Ammon's horn (tissue), 1 donor: ENCODE results near the gene NAT14.
"Not testable (repeated sequence)": the region's sequence is repeated elsewhere in the genome, so short reads cannot be mapped to it uniquely, and the experiment has no call there.

Source experiments
- DNase-seq: peaks from one replicate; pipeline ENCODE4 v3.0.0-alpha.2; 2016; ENCODE audit warnings: low spot score

The NAT14 gene

GRCh38 chr19:55484593-55485438 is at the start of gene NAT14:
NAT14 (plus strand) TSS chr19:55485188; CDS start chr19:55485709, 521 bp downstream.
- DNase-seq: peak; percentile 71

GRCh38 chr19:55436847-55437246 is 48.1 kb upstream of the NAT14 start:
- DNase-seq: no peak

GRCh38 chr19:55437410-55437809 is 47.6 kb upstream of the NAT14 start:
- DNase-seq: peak; percentile 33

GRCh38 chr19:55439052-55439451 is 45.9 kb upstream of the NAT14 start:
- no peak for DNase-seq

- DNase-seq: no peak
Measured at GRCh38 chr19:55440411-55441105, 44.4 kb upstream of the NAT14 start.

- DNase-seq: no peak
Measured at GRCh38 chr19:55441319-55441691, 43.7 kb upstream of the NAT14 start.

GRCh38 chr19:55441692-55442321 is 43.2 kb upstream of the NAT14 start:
- no peak for DNase-seq

GRCh38 chr19:55442372-55442961 is 42.5 kb upstream of the NAT14 start:
- peak; percentile 28 for DNase-seq

GRCh38 chr19:55443045-55443823 is 41.8 kb upstream of the NAT14 start, which contains the start of gene SHISA7:
SHISA7 (minus strand) TSS chr19:55443300; CDS start chr19:55442863, 437 bp downstream.
- DNase-seq: peak; percentile 82

- no peak for DNase-seq
Measured at GRCh38 chr19:55443824-55444480, 41.0 kb upstream of the NAT14 start.

- DNase-seq: no peak
Measured at GRCh38 chr19:55444646-55445045, 40.3 kb upstream of the NAT14 start.

- no peak for DNase-seq
Measured at GRCh38 chr19:55446060-55446459, 38.9 kb upstream of the NAT14 start.

GRCh38 chr19:55447421-55448174 is 37.4 kb upstream of the NAT14 start:
- peak; percentile 88 for DNase-seq

- not testable (repeated sequence) for DNase-seq
Measured at GRCh38 chr19:55448175-55448490, 36.9 kb upstream of the NAT14 start.

- DNase-seq: no peak
Measured at GRCh38 chr19:55449469-55449868, 35.5 kb upstream of the NAT14 start.

- DNase-seq: peak; percentile 45
Measured at GRCh38 chr19:55451163-55451964, 33.6 kb upstream of the NAT14 start.

GRCh38 chr19:55451965-55452748 is 32.8 kb upstream of the NAT14 start:
- DNase-seq: peak; percentile 71

- DNase-seq: peak; percentile 95
Measured at GRCh38 chr19:55452749-55453346, 32.1 kb upstream of the NAT14 start.
